ENCODE measurements around the gene WDR3. TPM values are rescaled to one million over a fixed set of nuclear protein-coding genes. Genes with fewer than 3 reads are reported as not detected.
A peak's percentile ranks its signal among the peaks of the same experiment; 100 is the strongest.

The WDR3 gene
- polyA plus RNA-seq, 1 experiment, result 13.2 TPM

DNA sequence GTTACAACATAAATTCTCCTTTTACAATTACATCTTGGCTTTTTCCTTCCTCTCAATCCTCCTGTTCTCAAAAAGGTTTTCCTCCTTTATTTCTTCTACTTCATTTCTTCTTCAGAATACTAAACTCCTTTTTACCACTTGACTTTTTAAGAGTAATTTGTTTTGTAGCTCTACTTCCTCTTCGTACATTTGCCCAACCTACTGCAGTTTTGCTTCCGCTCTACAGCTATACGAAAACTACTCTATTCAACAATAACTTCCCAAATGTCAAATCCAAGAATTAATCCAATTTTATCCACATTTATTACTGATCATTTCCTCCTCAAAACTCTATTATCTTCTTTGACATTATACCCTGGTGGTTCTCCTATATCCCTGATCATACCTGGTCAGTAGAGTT, 3.6 kb upstream of the WDR3 start:
- Histone ChIP-seq H3K36me3 (ENCODE audit: control insufficient read depth, insufficient read depth, low read length) (no peaks in the 10 kb centered on the region), H3K4me3 (ENCODE audit: low read depth, low read length) (no peak overlapping the region), H3K27me3 (ENCODE audit: control insufficient read depth, insufficient read depth, low read length) (no peaks in the 10 kb centered on the region)
- POLR2A ChIA-PET, result no interaction called here
- TF ChIP-seq, protein P1, sequence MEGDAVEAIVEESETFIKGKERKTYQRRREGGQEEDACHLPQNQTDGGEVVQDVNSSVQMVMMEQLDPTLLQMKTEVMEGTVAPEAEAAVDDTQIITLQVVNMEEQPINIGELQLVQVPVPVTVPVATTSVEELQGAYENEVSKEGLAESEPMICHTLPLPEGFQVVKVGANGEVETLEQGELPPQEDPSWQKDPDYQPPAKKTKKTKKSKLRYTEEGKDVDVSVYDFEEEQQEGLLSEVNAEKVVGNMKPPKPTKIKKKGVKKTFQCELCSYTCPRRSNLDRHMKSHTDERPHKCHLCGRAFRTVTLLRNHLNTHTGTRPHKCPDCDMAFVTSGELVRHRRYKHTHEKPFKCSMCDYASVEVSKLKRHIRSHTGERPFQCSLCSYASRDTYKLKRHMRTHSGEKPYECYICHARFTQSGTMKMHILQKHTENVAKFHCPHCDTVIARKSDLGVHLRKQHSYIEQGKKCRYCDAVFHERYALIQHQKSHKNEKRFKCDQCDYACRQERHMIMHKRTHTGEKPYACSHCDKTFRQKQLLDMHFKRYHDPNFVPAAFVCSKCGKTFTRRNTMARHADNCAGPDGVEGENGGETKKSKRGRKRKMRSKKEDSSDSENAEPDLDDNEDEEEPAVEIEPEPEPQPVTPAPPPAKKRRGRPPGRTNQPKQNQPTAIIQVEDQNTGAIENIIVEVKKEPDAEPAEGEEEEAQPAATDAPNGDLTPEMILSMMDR (IDR thresholded peaks at IDR 0.05; ENCODE audit: insufficient read depth, low read depth, low read length), result no peak
- CTCF ChIA-PET, result interaction anchor here (1.3 to 1.4 kb wide), 2 partner anchors 31 to 168 kb away, joined by 3 to 4 read pairs; no protein-coding TSS in a partner anchor
- no peak for DNase-seq (ENCODE audit: low read depth)

DNA sequence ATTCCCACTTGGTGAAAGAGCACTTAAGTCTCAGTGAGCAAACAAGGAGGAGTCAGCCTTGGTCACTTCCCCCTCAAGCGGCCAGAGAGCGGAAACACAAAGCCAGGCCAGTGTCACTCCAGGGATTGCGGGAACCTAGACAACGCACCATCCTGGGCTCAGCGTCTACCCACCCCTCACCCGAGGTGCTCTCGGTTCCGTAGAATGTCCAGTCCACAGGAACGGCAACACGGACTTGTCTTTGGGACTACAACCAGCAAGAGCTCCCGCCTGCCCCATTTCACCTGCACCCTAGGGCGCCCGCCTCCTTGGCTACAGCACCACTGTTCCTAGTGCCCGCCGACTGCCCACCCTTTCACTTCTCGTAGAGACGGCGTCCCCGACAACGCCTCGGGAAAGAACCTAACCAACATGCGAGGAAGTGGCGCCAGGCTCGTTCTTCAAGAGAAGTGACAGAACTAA, 627 bp upstream of the WDR3 start:
- ChIA-PET CTCF (interaction anchor here (0.6 to 1.8 kb wide), 9 partner anchors 9 to 1442 kb away, joined by 3 to 6 read pairs (median 4); no protein-coding TSS in a partner anchor), POLR2A (no interaction called here)
- H3K4me3 ChIP-seq (ENCODE audit: low read depth, low read length), result peak overlapping the region; percentile 65
- H3K36me3 ChIP-seq (ENCODE audit: control insufficient read depth, insufficient read depth, low read length), result no peaks in the 10 kb centered on the region
- no peaks in the 10 kb centered on the region for H3K27me3 ChIP-seq (ENCODE audit: control insufficient read depth, insufficient read depth, low read length)
- peak; percentile 5 for DNase-seq (ENCODE audit: low read depth)
- TF ChIP-seq, protein P1 (IDR thresholded peaks at IDR 0.05; ENCODE audit: insufficient read depth, low read depth, low read length), result peak; percentile 44

DNA sequence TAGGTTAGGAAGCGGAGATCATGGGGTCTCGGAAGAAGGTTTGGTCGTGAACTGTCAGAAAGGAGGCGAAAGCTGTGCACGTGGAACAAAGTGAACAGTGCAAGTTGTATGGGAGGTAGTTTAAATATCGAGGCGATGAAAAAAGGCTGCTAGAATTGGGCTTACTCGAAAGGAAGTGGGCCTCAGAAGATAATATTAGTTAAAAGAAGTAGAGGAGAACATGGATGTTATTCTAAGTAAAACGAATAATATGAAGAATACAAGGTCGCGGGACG, 571 bp downstream of the WDR3 start:
- POLR2A ChIA-PET, result no interaction called here
- CTCF ChIA-PET, result interaction anchor here (0.6 to 1.3 kb wide), 2 partner anchors 35 to 1076 kb away, joined by 3 to 7 read pairs; no protein-coding TSS in a partner anchor
- H3K36me3 ChIP-seq (ENCODE audit: control insufficient read depth, insufficient read depth, low read length), result no peaks in the 10 kb centered on the region; the same call in 1 of the 2 replicates
- TF ChIP-seq, protein P1 (IDR thresholded peaks at IDR 0.05; ENCODE audit: insufficient read depth, low read depth, low read length), result no peak
- H3K27me3 ChIP-seq (ENCODE audit: control insufficient read depth, insufficient read depth, low read length), result no peaks in the 10 kb centered on the region
- peak overlapping the region; percentile 65 for H3K4me3 ChIP-seq (ENCODE audit: low read depth, low read length)
- no peak for DNase-seq (ENCODE audit: low read depth)

DNA sequence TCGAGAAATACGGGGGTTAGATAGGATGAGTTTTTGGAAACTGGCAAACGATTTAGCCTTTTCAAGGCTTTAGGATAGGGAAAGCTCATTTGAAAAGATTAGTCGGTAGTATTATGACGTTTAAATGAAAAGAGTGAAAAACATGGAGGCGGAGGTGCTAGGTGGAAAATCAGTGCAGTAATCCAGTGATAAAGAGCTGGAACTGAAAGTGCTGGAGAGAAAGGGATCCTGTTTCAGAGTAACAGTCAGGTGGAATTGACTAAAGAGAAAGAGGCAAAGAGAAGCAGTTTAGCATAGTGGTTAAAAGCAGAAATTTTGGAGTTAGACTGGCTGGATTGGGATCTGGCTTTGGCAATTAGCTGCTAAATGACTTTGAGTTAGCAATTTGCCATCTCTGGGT, 945 bp downstream of the WDR3 start:
- ChIA-PET POLR2A (no interaction called here), CTCF (interaction anchor here (0.6 to 1.3 kb wide), 3 partner anchors 22 to 1077 kb away, joined by 3 to 7 read pairs (median 3); no protein-coding TSS in a partner anchor)
- peak overlapping the region; percentile 65 for H3K4me3 ChIP-seq (ENCODE audit: low read depth, low read length)
- no peaks in the 10 kb centered on the region; the same call in 1 of the 2 replicates for H3K36me3 ChIP-seq (ENCODE audit: control insufficient read depth, insufficient read depth, low read length)
- no peak for DNase-seq (ENCODE audit: low read depth)
- no peaks in the 10 kb centered on the region for H3K27me3 ChIP-seq (ENCODE audit: control insufficient read depth, insufficient read depth, low read length)
- TF ChIP-seq, protein P1 (IDR thresholded peaks at IDR 0.05; ENCODE audit: insufficient read depth, low read depth, low read length), result no peak

DNA sequence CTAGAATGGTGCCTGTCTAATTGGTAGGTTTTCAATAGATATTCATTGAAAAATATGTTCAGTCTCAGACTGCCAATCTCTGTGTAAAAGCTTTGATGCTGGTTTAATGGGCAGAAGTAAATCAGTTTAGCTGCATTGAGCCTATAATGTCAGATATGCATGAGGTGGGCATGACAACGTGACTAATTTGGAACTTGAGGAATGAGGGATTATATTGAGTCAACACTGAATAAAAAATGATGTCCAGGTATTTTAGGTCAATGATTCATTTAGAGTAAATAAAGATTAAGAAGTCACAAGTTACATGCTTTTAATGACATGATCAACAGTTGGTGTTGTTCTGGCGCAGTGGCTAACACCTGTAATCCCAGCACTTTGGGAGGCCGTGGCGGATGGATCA, 3.0 kb downstream of the WDR3 start:
- Histone ChIP-seq H3K27me3 (ENCODE audit: control insufficient read depth, insufficient read depth, low read length) (no peaks in the 10 kb centered on the region), H3K4me3 (ENCODE audit: low read depth, low read length) (no peak overlapping the region), H3K36me3 (ENCODE audit: control insufficient read depth, insufficient read depth, low read length) (peaks cover 2% of the 10 kb centered on the region)
- CTCF ChIA-PET, result no interaction called here
- POLR2A ChIA-PET, result no interaction called here
- TF ChIP-seq, protein P1 (IDR thresholded peaks at IDR 0.05; ENCODE audit: insufficient read depth, low read depth, low read length), result no peak
- DNase-seq (ENCODE audit: low read depth), result no peak
